HCT116 (cell line): ENCODE measurements around the gene CAMK2N1. TPM values are rescaled to one million over a fixed set of nuclear protein-coding genes. Genes with fewer than 3 reads are reported as not detected.

Experiments used
- ATAC-seq: fragments of 200-7000 bp; cut with Tn5 transposase; 2 replicates; pipeline ENCODE4 v1.9.1; 2020; ENCODE audit warnings: mild to moderate bottlenecking, moderate library complexity
- BruUV-seq: library from RNA; stranded (reverse); fragments of 400-500 nt; replicated peaks from 2 replicates; lab custom pipeline; 2021; lab: Mats Ljungman, UMichigan
- CTCF ChIA-PET: fragments of 300-600 bp; sonication (Branson Sonifier 250); formaldehyde crosslinking; loops from one replicate; lab custom pipeline; 2021; ENCODE audit warnings: antibody characterized with exemption; lab: Charles Lee
- POLR2A ChIA-PET: fragments of 300-600, 350-600 bp; sonication (Branson Sonifier 250); formaldehyde crosslinking; loops from one replicate; lab custom pipeline; 2021; ENCODE audit warnings: antibody characterized with exemption; lab: Charles Lee
- RAD21 ChIA-PET, 2 experiments: fragments of 300-600 bp; sonication (Branson Sonifier 250); formaldehyde crosslinking; loops; one replicate each; lab custom pipeline; 2023; ENCODE audit warnings: low total read pairs in 2 of 2; ENCODE audit not compliant: uncharacterized antibody in 2 of 2, unreplicated experiment in 2 of 2, low non-redundant PET in 1 of 2; lab: Charles Lee
- DNase-seq: peaks from one replicate; pipeline ENCODE4 v3.0.0-alpha.2; 2010; ENCODE audit warnings: low read depth, low spot score
- H2AFZ ChIP-seq: fragments of 200-600 bp; shearing (Covaris generic), sonication (generic); 2 replicates; pipeline ENCODE4 v1.6.1; 2017; ENCODE audit warnings: low read depth, mixed run types, mixed read lengths, antibody characterized with exemption, low read length; ENCODE audit not compliant: poor library complexity, severe bottlenecking
- H3K27ac ChIP-seq: 2 replicates; pipeline ENCODE4 v1.5.1; 2012; ENCODE audit warnings: low read depth, low read length
- H3K27me3 ChIP-seq: fragments of 200-600 bp; sonication (generic); 2 replicates; pipeline ENCODE4 v1.6.1; 2016; ENCODE audit warnings: mixed run types, low read length, mixed read lengths; ENCODE audit not compliant: insufficient read depth
- H3K36me3 ChIP-seq, 2 experiments: fragments of 200-500 bp in 1 of 2; fragments of 200-600 bp in 1 of 2; sonication (Bioruptor generic) in 1 of 2; sonication (generic) in 1 of 2; 2 replicates each; pipeline versions ENCODE4 v1.5.1 to v1.6.1; 2014 to 2016; ENCODE audit warnings: low read length in 2 of 2, inconsistent platforms in 1 of 2, mixed read lengths in 1 of 2, mixed run types in 1 of 2; ENCODE audit not compliant: insufficient read depth in 2 of 2, control insufficient read depth in 1 of 2
- H3K4me1 ChIP-seq, 2 experiments: fragments of 200-600 bp in 1 of 2; sonication (generic) in 1 of 2; 2 replicates each; pipeline versions ENCODE4 v1.5.1 to v1.6.1; 2012 to 2017; ENCODE audit warnings: low read length in 2 of 2, inconsistent platforms in 1 of 2, mild to moderate bottlenecking in 1 of 2, mixed read lengths in 1 of 2, mixed run types in 1 of 2, moderate library complexity in 1 of 2; ENCODE audit not compliant: insufficient read depth in 2 of 2, control insufficient read depth in 1 of 2
- H3K4me2 ChIP-seq: fragments of 200-600 bp; sonication (generic); 2 replicates; pipeline ENCODE4 v1.6.1; 2017; ENCODE audit warnings: mixed run types, low read length, mixed read lengths
- H3K4me3 ChIP-seq, 2 experiments: fragments of 200-600 bp in 1 of 2; sonication (generic) in 1 of 2; replicated peaks in 1 of 2; 2 replicates each; pipeline ENCODE4 v1.5.1; 2011 to 2016; ENCODE audit warnings: low read length in 2 of 2, control low read depth in 1 of 2, low read depth in 1 of 2, mild to moderate bottlenecking in 1 of 2, mixed read lengths in 1 of 2, mixed run types in 1 of 2
- H3K79me2 ChIP-seq: fragments of 200-600 bp; sonication (generic); 2 replicates; pipeline ENCODE4 v1.6.1; 2017; ENCODE audit warnings: mild to moderate bottlenecking, mixed run types, low read length, moderate library complexity, mixed read lengths; ENCODE audit not compliant: insufficient read depth
- H3K9ac ChIP-seq: fragments of 200-600 bp; sonication (generic); 2 replicates; pipeline ENCODE4 v1.6.1; 2016; ENCODE audit warnings: low read length, mixed read lengths
- H3K9me2 ChIP-seq: fragments of 200-600 bp; sonication (generic), shearing (Covaris generic); 2 replicates; pipeline ENCODE4 v1.6.1; 2017; ENCODE audit warnings: mixed run types, mild to moderate bottlenecking, moderate library complexity; ENCODE audit not compliant: insufficient read depth
- H3K9me3 ChIP-seq, 2 experiments: fragments of 200-500 bp in 1 of 2; fragments of 200-600 bp in 1 of 2; sonication (Bioruptor generic) in 1 of 2; sonication (generic) in 1 of 2; 2 replicates each; pipeline ENCODE4 v1.6.1; 2014 to 2017; ENCODE audit warnings: low read length in 2 of 2, mixed read lengths in 2 of 2, inconsistent platforms in 1 of 2, low read depth in 1 of 2, mild to moderate bottlenecking in 1 of 2, mixed run types in 1 of 2, moderate library complexity in 1 of 2; ENCODE audit not compliant: control insufficient read depth in 1 of 2, insufficient read depth in 1 of 2
- H4K20me1 ChIP-seq: fragments of 200-600 bp; sonication (generic), shearing (Covaris generic); 2 replicates; pipeline ENCODE4 v1.6.1; 2017; ENCODE audit warnings: mixed run types, mild to moderate bottlenecking, moderate library complexity; ENCODE audit not compliant: insufficient read depth
- CEBPB ChIP-seq: IDR thresholded peaks from 2 replicates; pipeline ENCODE4 v1.6.1; 2012; ENCODE audit warnings: low read depth
- EZH2phosphoT487 ChIP-seq: fragments of 200-600 bp; IDR thresholded peaks from 2 replicates; pipeline ENCODE4 v1.6.1; 2018; ENCODE audit warnings: antibody characterized with exemption, borderline replicate concordance
- FOSL1 ChIP-seq: IDR thresholded peaks from 2 replicates; pipeline ENCODE4 v1.6.1; 2012; ENCODE audit warnings: low read depth
- RAD21 ChIP-seq: IDR thresholded peaks from 2 replicates; pipeline ENCODE4 v1.6.1; 2012; ENCODE audit warnings: low read depth, mild to moderate bottlenecking
- SIN3A ChIP-seq: IDR thresholded peaks from 2 replicates; pipeline ENCODE4 v1.6.1; 2012; ENCODE audit warnings: low read depth
- SP1 ChIP-seq: IDR thresholded peaks from 2 replicates; pipeline ENCODE4 v1.6.1; 2012; ENCODE audit warnings: low read depth
- SRF ChIP-seq: IDR thresholded peaks from 2 replicates; pipeline ENCODE4 v1.6.1; 2012; ENCODE audit warnings: low read depth
- TCF7L2 ChIP-seq: IDR thresholded peaks from 2 replicates; pipeline ENCODE4 v1.7.0; 2011; ENCODE audit warnings: borderline replicate concordance, inconsistent platforms; ENCODE audit not compliant: insufficient read depth, insufficient read length; ENCODE audit errors: extremely low read depth
- ZNF274 ChIP-seq: fragments of 200-500 bp; sonication (Bioruptor generic); IDR thresholded peaks from 2 replicates; pipeline ENCODE4 v1.6.1; 2014; ENCODE audit warnings: mild to moderate bottlenecking, low read depth, low read length, inconsistent platforms
- intact Hi-C: fragments of 100-400 bp; cut with micrococcal nuclease; formaldehyde crosslinking; loops from 2 replicates; pipeline ENCODE4 v1.10.0; 2022
- total RNA-seq: library from RNA; stranded (reverse); gene quantifications from one replicate; pipeline ENCODE4 v1.2.1, GENCODE V29; 2021; ENCODE audit not compliant: unreplicated experiment
- TF ChIP-seq, protein P1 (sequence below): IDR thresholded peaks from 2 replicates; pipeline ENCODE4 v1.6.1; 2012
- TF ChIP-seq, protein P2 (sequence below): IDR thresholded peaks from 2 replicates; pipeline ENCODE4 v1.6.1; 2011; ENCODE audit warnings: mild to moderate bottlenecking, low read length, moderate library complexity; ENCODE audit not compliant: insufficient replicate concordance; ENCODE audit errors: extremely low read depth
- TF ChIP-seq, protein P3 (sequence below): IDR thresholded peaks from 2 replicates; pipeline ENCODE4 v1.6.1; 2012

The CAMK2N1 gene
- total RNA-seq, 1 experiment from 2014 or later: 20.5 TPM

GRCh38 chr1:20499718-20500117 lies 13.7 kb upstream of the CAMK2N1 start:
- no peak overlapping the region for H3K9ac ChIP-seq
- ATAC-seq (no peak), DNase-seq (no peak)
- TF ChIP-seq RAD21 (no peak), SP1 (no peak), TCF7L2 (no peak), CEBPB (no peak), FOSL1 (no peak), EZH2phosphoT487 (no peak)
- TF ChIP-seq, protein P1, sequence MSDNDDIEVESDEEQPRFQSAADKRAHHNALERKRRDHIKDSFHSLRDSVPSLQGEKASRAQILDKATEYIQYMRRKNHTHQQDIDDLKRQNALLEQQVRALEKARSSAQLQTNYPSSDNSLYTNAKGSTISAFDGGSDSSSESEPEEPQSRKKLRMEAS: no peak
- TF ChIP-seq, protein P2, sequence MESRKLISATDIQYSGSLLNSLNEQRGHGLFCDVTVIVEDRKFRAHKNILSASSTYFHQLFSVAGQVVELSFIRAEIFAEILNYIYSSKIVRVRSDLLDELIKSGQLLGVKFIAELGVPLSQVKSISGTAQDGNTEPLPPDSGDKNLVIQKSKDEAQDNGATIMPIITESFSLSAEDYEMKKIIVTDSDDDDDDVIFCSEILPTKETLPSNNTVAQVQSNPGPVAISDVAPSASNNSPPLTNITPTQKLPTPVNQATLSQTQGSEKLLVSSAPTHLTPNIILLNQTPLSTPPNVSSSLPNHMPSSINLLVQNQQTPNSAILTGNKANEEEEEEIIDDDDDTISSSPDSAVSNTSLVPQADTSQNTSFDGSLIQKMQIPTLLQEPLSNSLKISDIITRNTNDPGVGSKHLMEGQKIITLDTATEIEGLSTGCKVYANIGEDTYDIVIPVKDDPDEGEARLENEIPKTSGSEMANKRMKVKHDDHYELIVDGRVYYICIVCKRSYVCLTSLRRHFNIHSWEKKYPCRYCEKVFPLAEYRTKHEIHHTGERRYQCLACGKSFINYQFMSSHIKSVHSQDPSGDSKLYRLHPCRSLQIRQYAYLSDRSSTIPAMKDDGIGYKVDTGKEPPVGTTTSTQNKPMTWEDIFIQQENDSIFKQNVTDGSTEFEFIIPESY: no peak
- peaks cover 19 to 35% of the 10 kb centered on the region in 2 experiments for H3K4me1 ChIP-seq
- intact Hi-C loops: no loop called here
- no peak overlapping the region for H3K4me3 ChIP-seq
- BruUV-seq: no TSS peak
- H3K79me2 ChIP-seq: peaks cover 28% of the 10 kb centered on the region
- H4K20me1 ChIP-seq: no peaks in the 10 kb centered on the region
- H3K36me3 ChIP-seq: peaks cover 15 to 45% of the 10 kb centered on the region in 2 experiments; a peak in 3 of 4 replicates
- no peaks in the 10 kb centered on the region for H3K9me2 ChIP-seq
- ChIA-PET RAD21 (no interaction called here), POLR2A (no interaction called here), CTCF (no interaction called here)
- H3K4me2 ChIP-seq: no peak overlapping the region
- H3K27ac ChIP-seq: no peak overlapping the region
- H2AFZ ChIP-seq: no peak overlapping the region
- H3K27me3 ChIP-seq: no peaks in the 10 kb centered on the region
- no peaks in the 10 kb centered on the region for H3K9me3 ChIP-seq

DNA sequence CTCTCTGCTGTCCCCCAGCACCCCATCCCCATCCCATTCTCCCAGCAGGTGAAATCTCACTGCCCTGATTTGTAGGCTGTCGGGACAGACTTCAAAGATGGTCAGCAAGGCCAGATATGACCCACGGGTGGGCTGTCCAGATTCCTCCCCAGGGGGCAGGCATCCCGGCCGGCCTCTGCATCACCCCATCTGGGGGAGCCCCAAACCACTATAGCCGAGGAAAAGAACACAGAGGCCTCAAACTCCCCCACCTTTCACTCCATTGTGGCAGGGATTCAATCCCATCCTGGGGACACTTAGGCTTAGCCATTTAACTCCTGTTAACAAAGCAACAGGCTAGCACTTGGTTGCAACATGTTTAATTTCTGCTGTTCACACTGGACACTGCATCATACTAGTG lies 13.1 kb upstream of the CAMK2N1 start:
- no peak overlapping the region for H3K4me3 ChIP-seq
- H3K4me2 ChIP-seq: no peak overlapping the region
- H3K27ac ChIP-seq: no peak overlapping the region
- H3K9me3 ChIP-seq: no peaks in the 10 kb centered on the region
- TF ChIP-seq, protein P1: no peak
- no peak for TF ChIP-seq ZNF274
- no peak for TF ChIP-seq CEBPB
- no peak for TF ChIP-seq SIN3A
- TF ChIP-seq, protein P3, sequence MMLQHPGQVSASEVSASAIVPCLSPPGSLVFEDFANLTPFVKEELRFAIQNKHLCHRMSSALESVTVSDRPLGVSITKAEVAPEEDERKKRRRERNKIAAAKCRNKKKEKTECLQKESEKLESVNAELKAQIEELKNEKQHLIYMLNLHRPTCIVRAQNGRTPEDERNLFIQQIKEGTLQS: no peak
- no peak for TF ChIP-seq SRF
- peaks cover 26 to 41% of the 10 kb centered on the region in 2 experiments for H3K4me1 ChIP-seq
- RAD21 ChIA-PET: no interaction called here
- H3K9ac ChIP-seq: no peak overlapping the region
- DNase-seq (no peak), ATAC-seq (no peak)
- peaks cover 15 to 45% of the 10 kb centered on the region in 2 experiments; a peak in 3 of 4 replicates for H3K36me3 ChIP-seq
- H3K9me2 ChIP-seq: no peaks in the 10 kb centered on the region
- H2AFZ ChIP-seq: no peak overlapping the region
- CTCF ChIA-PET: no interaction called here
- BruUV-seq: no TSS peak
- POLR2A ChIA-PET: no interaction called here
- peaks cover 22% of the 10 kb centered on the region for H3K79me2 ChIP-seq
- intact Hi-C loops: no loop called here
- no peaks in the 10 kb centered on the region for H4K20me1 ChIP-seq
- H3K27me3 ChIP-seq: no peaks in the 10 kb centered on the region
